Esophagus squamous epithelium (tissue), 5 donors: Measurements from ENCODE around the gene FAM184B. TPM values are rescaled to one million over a fixed set of nuclear protein-coding genes. Genes with fewer than 3 reads are reported as not detected.

ENCODE experiments used
- DNase-seq: peaks from one replicate; lab custom pipeline; 2025; lab: John Stamatoyannopoulos, UW
- H3K27ac ChIP-seq, 4 donors: fragments of 200-600 bp; sonication (generic); one replicate each; pipeline ENCODE4 v1.5.1; 2016 to 2019; ENCODE audit warnings: mild to moderate bottlenecking in 1 of 4
- H3K27me3 ChIP-seq, 4 donors: fragments of 200-600 bp; sonication (generic); 1 replicate in 3 of 4; 2 replicates in 1 of 4; pipeline versions ENCODE4 v1.5.1 to v1.6.0; 2017 to 2021; ENCODE audit warnings: antibody characterized with exemption in 1 of 4
- H3K36me3 ChIP-seq, 3 donors: fragments of 200-600 bp; sonication (generic); one replicate each; pipeline ENCODE4 v1.5.1; 2016 to 2019
- H3K4me1 ChIP-seq, 3 donors: fragments of 200-600 bp; sonication (generic); one replicate each; pipeline ENCODE4 v1.5.1; 2017 to 2019
- H3K4me3 ChIP-seq, 4 donors: fragments of 200-600 bp; sonication (generic); 1 replicate in 3 of 4; 2 replicates in 1 of 4; pipeline ENCODE4 v1.5.1; 2016 to 2019; ENCODE audit warnings: mild to moderate bottlenecking in 2 of 4, moderate library complexity in 1 of 4
- H3K9me3 ChIP-seq, 3 donors: fragments of 200-600 bp; sonication (generic); one replicate each; pipeline ENCODE4 v1.5.1; 2016 to 2019
- POLR2A ChIP-seq, 4 donors: fragments of 450-650 bp; IDR thresholded peaks; one replicate each; pipeline ENCODE4 v1.6.1; 2017; ENCODE audit warnings: antibody characterized with exemption in 4 of 4, mild to moderate bottlenecking in 4 of 4, moderate library complexity in 3 of 4
- WGBS, 2 donors: methylation state at CpG; one replicate each; pipeline ENCODE4 v1.1.5; 2018; 5-methylcytosine and 5-hydroxymethylcytosine counted together
- intact Hi-C: fragments of 100-400 bp; cut with DNase I; formaldehyde crosslinking; loops from one replicate; pipeline ENCODE4 v1.15.0; 2022
- total RNA-seq, 4 donors: library from RNA; depleted of rRNA; stranded (reverse); fragments of >200 nt; gene quantifications; one replicate each; pipeline ENCODE4 v1.1.0, GENCODE V29; 2016
- TF ChIP-seq, protein P1 (sequence below), 6 experiments: fragments of 450-650 bp in 4 of 6; fragments of 200-600 bp in 2 of 6; sonication (generic) in 2 of 6; IDR thresholded peaks; one replicate each; pipeline ENCODE4 v1.5.1; 2016 to 2019; ENCODE audit warnings: antibody characterized with exemption in 6 of 6, mild to moderate bottlenecking in 4 of 6, moderate library complexity in 4 of 6
- donor health status: DM: yes; HTN: yes; CAD: no.

FAM184B gene
- total RNA-seq, 4 donors from 2014 or later, result 0.18 to 0.76 (median 0.19) TPM

DNA sequence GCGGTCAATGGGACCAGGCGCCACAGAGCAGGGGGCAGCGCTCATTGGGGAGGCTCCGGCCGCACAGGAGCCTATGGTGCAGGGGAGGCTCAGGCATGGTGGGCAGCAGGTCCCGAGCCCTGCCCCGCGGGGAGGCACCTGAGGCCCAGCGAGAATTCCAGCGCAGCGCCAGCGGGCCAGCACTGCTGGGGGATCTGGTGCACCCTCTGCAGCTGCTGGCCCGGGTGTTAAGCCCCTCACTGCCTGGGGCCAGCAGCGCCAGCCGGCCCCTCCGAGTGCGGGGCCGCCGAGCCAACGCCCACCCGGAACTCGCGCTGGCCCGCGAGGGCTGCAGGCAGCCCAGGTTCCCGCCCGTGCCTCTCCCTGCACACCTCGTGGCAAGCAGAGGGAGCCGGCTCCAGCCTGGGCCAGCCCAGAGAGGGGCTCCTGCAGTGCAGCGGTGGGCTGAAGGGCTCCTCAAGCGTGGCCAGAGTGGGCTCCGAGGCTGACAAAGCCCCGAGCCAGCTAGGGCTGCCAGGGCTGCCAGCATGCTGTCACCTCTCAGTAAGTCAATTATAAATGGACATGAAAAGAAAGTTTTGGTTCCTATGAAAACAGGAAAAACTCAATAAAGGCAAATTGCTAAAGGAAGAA, 14.5 kb downstream of the FAM184B start:
- DNase-seq, result no peak
- WGBS, 2 donors, result 80% methylated on average over 1 of the region's 33 CpGs; no CpG with 5 or more reads in 1 of the 2 donors
- TF ChIP-seq, protein P1, sequence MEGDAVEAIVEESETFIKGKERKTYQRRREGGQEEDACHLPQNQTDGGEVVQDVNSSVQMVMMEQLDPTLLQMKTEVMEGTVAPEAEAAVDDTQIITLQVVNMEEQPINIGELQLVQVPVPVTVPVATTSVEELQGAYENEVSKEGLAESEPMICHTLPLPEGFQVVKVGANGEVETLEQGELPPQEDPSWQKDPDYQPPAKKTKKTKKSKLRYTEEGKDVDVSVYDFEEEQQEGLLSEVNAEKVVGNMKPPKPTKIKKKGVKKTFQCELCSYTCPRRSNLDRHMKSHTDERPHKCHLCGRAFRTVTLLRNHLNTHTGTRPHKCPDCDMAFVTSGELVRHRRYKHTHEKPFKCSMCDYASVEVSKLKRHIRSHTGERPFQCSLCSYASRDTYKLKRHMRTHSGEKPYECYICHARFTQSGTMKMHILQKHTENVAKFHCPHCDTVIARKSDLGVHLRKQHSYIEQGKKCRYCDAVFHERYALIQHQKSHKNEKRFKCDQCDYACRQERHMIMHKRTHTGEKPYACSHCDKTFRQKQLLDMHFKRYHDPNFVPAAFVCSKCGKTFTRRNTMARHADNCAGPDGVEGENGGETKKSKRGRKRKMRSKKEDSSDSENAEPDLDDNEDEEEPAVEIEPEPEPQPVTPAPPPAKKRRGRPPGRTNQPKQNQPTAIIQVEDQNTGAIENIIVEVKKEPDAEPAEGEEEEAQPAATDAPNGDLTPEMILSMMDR (IDR thresholded peaks at IDR 0.05), result no peak
- TF ChIP-seq POLR2A (IDR thresholded peaks at IDR 0.05), result no peak

DNA sequence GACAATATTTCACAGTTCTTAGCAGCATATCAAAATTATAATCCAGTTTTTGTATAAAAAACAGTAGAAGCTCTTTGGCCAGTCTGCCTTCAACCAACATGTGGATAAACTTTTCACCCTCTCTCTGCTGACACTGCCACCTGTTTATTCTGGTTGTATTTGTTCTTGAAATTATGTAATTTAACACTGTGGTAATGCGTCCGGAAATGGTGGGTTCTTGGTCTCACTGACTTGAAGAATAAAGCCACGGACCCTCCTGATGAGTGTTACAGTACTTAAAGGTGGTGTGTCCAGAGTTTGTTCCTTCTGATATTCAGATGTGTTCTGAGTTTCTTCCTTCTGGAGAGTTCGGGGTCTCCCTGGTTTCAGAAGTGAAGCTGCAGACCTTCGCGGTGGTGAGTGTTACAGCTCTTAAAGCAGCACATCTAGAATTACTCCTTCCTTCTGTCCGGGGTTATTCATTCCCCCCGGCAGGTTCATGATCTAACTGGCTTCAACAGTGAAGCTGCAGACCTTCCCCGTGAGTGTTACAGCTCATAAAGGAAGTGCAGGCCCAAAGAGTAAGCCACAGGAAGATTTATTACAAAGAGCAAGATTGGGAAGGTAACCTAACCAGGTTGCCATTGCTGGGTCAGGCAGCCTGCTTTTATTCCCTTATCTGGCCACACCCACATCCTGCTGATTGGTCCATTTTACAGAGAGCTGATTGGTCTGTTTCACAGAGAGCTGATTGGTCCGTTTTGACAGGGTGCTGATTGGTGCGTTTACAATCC, 15.7 kb downstream of the FAM184B start:
- no peak for DNase-seq
- 70 to 72% methylated on average over 11 of the region's 11 CpGs for WGBS, 2 donors
- H3K27ac ChIP-seq, result no peak overlapping the region
- H3K27me3 ChIP-seq, result no peaks in the 10 kb centered on the region
- no peak overlapping the region for H3K4me3 ChIP-seq
- intact Hi-C loops, result no loop called here
- H3K4me1 ChIP-seq, result peaks cover 0 to 4% (median 0%) of the 10 kb centered on the region in 3 donors
- H3K36me3 ChIP-seq, result no peaks in the 10 kb centered on the region
- peaks cover 0 to 7% (median 0%) of the 10 kb centered on the region in 3 donors for H3K9me3 ChIP-seq
- TF ChIP-seq, protein P1 (IDR thresholded peaks at IDR 0.05), result no peak
- TF ChIP-seq POLR2A (IDR thresholded peaks at IDR 0.05), result no peak

More for the DNA sequence above, 14.5 kb downstream of the FAM184B start:
- intact Hi-C loops, result no loop called here
- H3K27me3 ChIP-seq, result no peaks in the 10 kb centered on the region
- H3K4me3 ChIP-seq, result no peak overlapping the region
- H3K36me3 ChIP-seq, result no peaks in the 10 kb centered on the region
- H3K27ac ChIP-seq, result no peak overlapping the region
- peaks cover 0 to 7% (median 0%) of the 10 kb centered on the region in 3 donors for H3K9me3 ChIP-seq
- peaks cover 0 to 15% (median 0%) of the 10 kb centered on the region in 3 donors for H3K4me1 ChIP-seq

DNA sequence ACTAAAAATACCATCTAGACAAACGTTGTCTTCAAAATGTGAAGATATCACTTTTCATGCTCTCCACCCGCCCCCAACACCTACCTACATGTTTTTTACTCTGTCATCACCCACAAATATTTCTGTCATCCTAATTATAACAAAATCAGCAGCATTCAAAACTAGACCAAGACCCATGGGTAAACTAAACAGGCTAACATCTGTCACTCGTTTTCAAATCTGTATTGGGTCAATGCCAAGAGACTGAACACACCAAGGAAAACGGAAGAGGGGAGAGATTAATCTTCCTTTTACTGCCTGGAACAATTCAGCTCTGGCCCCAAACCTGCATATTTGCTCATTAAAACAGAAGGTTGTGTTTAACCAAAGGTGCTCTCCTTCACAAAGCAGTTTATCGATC, 17.5 kb downstream of the FAM184B start:
- Histone ChIP-seq H3K36me3 (no peaks in the 10 kb centered on the region), H3K4me1 (no peaks in the 10 kb centered on the region), H3K27ac (no peak overlapping the region), H3K4me3 (no peak overlapping the region), H3K9me3 (peaks cover 0 to 7% (median 0%) of the 10 kb centered on the region in 3 donors), H3K27me3 (no peaks in the 10 kb centered on the region)
- 46 to 66% methylated on average over 5 of the region's 5 CpGs for WGBS, 2 donors
- TF ChIP-seq, protein P1 (IDR thresholded peaks at IDR 0.05), result no peak
- TF ChIP-seq POLR2A (IDR thresholded peaks at IDR 0.05), result no peak
- intact Hi-C loops, result no loop called here
- no peak for DNase-seq

DNA sequence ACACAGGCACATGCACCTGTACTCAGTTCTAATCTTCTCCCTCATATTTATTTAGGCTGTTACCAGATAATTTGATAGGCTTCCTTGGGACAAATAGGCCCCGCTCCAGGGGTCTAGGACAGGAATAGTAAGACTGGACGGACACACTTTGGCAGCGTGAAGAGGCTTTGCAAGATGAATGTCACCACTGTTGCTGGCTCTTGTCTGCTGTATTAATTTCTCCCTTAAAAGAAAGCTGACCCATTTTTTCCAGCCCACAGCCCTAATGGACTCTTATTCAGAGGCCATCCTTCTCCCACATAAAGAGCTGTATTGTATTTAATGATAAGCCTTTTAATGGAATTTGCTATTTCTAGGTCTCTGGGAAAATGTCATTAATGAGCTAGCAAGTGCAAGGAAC, 18.0 kb downstream of the FAM184B start:
- TF ChIP-seq POLR2A (IDR thresholded peaks at IDR 0.05), result no peak
- TF ChIP-seq, protein P1 (IDR thresholded peaks at IDR 0.05), result no peak
- intact Hi-C loops, result no loop called here
- Histone ChIP-seq H3K27ac (no peak overlapping the region), H3K4me3 (no peak overlapping the region), H3K36me3 (no peaks in the 10 kb centered on the region), H3K27me3 (no peaks in the 10 kb centered on the region), H3K9me3 (peaks cover 0 to 7% (median 0%) of the 10 kb centered on the region in 3 donors), H3K4me1 (no peaks in the 10 kb centered on the region)
- WGBS, 2 donors, result 60 to 96% methylated on average over 3 of the region's 3 CpGs
- no peak for DNase-seq

DNA sequence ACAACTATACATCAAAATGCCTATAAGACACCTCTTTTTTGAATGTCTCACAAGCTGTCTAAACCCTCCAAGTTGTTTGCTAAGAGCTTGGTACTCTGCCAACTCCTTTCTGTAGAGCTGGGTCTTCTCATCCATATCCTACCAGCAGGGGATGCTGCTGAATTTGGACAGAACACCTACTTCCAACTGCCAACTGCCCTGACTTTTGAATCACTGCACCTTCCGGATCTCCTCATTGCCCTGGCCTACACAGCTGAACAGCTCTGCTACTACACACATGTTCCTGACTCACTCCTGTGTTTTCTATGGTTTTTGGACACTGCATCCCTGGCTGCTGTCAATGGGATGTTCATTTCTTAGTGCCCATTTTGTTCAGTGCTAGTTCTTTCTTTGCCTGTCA, 18.7 kb downstream of the FAM184B start:
- Histone ChIP-seq H3K4me1 (peaks cover 0 to 6% (median 0%) of the 10 kb centered on the region in 3 donors), H3K4me3 (no peak overlapping the region), H3K9me3 (peaks cover 0 to 7% (median 0%) of the 10 kb centered on the region in 3 donors), H3K27me3 (no peaks in the 10 kb centered on the region), H3K27ac (no peak overlapping the region), H3K36me3 (no peaks in the 10 kb centered on the region)
- intact Hi-C loops, result no loop called here
- no peak for DNase-seq
- TF ChIP-seq POLR2A (IDR thresholded peaks at IDR 0.05), result no peak
- TF ChIP-seq, protein P1 (IDR thresholded peaks at IDR 0.05), result peak in 1 of 6 experiments; percentile 40
- 44 to 53% methylated on average over 1 of the region's 1 CpG for WGBS, 2 donors
